Measurements from ENCODE around the gene NCKAP5. TPM values are rescaled to one million over a fixed set of nuclear protein-coding genes. Genes with fewer than 3 reads are reported as not detected.

The NCKAP5 gene
- total and polyA plus RNA-seq, 10 donors = 0.39 to 6.0 (median 3.3) TPM

DNA sequence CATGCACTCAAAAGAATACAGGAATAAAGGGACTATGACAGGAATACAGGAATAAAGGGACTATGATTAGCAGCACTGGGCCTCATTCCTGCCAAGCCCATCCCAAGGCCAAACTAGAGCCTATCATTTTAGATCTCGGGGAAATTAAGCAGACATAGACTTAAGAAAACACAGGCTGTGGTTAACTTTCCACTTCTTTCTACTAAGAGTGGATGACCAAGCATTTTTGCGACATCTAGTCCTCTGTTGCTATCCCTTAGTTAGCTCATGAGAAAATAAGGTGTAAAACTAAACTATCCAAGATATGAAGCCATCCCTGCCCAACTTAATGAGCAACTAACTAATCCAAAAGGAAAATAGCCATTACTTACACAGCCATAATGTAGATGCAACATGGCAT lies 904.2 kb downstream of the NCKAP5 start:
- no peaks in the 10 kb centered on the region for H3K9me3 ChIP-seq
- WGBS, 5 donors = 23 to 59% (median 29%) methylated on average over 2 of the region's 2 CpGs
- H3K36me3 ChIP-seq = no peaks in the 10 kb centered on the region
- H3K27ac ChIP-seq = no peak overlapping the region
- H3K4me3 ChIP-seq = no peak overlapping the region
- peaks cover 0 to 38% (median 14%) of the 10 kb centered on the region in 7 donors for H3K27me3 ChIP-seq (replicated peaks in 1 of 7)
- peaks cover 0 to 10% (median 8%) of the 10 kb centered on the region in 6 donors for H3K4me1 ChIP-seq
- DNase-seq = no peak
- intact Hi-C loops (cut with DNase I; ENCODE audit: low total_unique reads) = no loop called here
- TF ChIP-seq POLR2AphosphoS5 (IDR thresholded peaks at IDR 0.05) (no peak), POLR2A (IDR thresholded peaks at IDR 0.05) (no peak)
- TF ChIP-seq, protein P1, sequence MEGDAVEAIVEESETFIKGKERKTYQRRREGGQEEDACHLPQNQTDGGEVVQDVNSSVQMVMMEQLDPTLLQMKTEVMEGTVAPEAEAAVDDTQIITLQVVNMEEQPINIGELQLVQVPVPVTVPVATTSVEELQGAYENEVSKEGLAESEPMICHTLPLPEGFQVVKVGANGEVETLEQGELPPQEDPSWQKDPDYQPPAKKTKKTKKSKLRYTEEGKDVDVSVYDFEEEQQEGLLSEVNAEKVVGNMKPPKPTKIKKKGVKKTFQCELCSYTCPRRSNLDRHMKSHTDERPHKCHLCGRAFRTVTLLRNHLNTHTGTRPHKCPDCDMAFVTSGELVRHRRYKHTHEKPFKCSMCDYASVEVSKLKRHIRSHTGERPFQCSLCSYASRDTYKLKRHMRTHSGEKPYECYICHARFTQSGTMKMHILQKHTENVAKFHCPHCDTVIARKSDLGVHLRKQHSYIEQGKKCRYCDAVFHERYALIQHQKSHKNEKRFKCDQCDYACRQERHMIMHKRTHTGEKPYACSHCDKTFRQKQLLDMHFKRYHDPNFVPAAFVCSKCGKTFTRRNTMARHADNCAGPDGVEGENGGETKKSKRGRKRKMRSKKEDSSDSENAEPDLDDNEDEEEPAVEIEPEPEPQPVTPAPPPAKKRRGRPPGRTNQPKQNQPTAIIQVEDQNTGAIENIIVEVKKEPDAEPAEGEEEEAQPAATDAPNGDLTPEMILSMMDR (IDR thresholded peaks at IDR 0.05 in 8 of 11, conservative IDR thresholded peaks at IDR 0.05 in 3 of 11) = no peak

DNA sequence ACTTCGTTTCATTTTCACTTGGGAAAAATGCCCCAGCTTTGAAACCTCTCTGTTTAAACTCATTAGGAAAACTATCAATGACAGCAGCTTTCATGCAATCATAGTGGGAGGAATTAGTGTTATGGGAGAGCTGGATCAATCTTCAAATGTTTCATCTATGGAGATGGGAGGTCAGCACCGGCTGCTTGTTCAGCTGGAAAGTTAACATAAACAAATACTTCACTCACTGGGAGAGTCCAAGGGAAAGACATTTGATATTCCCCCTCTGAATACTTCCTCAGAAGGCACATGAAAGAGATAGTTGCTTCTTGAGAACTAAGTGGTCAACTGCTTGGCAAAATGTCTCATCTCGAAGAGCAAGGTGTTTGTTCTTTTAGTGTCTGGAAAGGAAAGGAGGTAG lies 905.5 kb downstream of the NCKAP5 start:
- peaks cover 0 to 24% (median 3%) of the 10 kb centered on the region in 7 donors for H3K27me3 ChIP-seq (replicated peaks in 1 of 7)
- H3K9me3 ChIP-seq = no peaks in the 10 kb centered on the region
- DNase-seq = no peak
- 45 to 67% (median 60%) methylated on average over 3 of the region's 3 CpGs for WGBS, 5 donors
- no peak overlapping the region for H3K4me3 ChIP-seq
- H3K36me3 ChIP-seq = no peaks in the 10 kb centered on the region
- no peak for TF ChIP-seq POLR2AphosphoS5 (IDR thresholded peaks at IDR 0.05)
- TF ChIP-seq, protein P1 (IDR thresholded peaks at IDR 0.05 in 8 of 11, conservative IDR thresholded peaks at IDR 0.05 in 3 of 11) = no peak
- no peak for TF ChIP-seq POLR2A (IDR thresholded peaks at IDR 0.05)
- no peak overlapping the region for H3K27ac ChIP-seq
- H3K4me1 ChIP-seq = no peaks in the 10 kb centered on the region
- intact Hi-C loops (cut with DNase I; ENCODE audit: low total_unique reads) = no loop called here

DNA sequence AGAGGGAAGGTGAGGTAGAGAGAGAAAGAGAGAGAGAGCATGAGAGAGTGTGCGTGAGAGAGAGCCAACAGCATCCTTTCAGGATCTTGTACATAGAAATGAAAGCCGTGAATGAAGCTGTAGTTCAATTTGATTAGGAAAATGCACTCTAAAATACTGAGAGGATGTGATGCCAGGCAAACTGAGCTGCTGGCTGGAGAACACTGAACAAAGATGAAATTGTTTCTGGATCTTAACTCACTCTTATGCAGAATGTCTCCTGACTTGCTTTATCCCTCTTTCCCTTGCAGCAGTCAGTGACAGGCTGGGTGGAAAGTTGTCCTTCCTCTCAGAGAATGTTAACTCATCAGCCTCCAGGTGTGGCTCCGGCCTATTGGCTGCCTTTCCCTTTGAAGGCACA lies 908.9 kb downstream of the NCKAP5 start:
- Histone ChIP-seq H3K27ac (no peak overlapping the region), H3K4me1 (no peaks in the 10 kb centered on the region), H3K4me3 (no peak overlapping the region), H3K27me3 (replicated peaks in 1 of 7) (no peaks in the 10 kb centered on the region), H3K36me3 (no peaks in the 10 kb centered on the region), H3K9me3 (no peaks in the 10 kb centered on the region)
- TF ChIP-seq, protein P1 (IDR thresholded peaks at IDR 0.05 in 8 of 11, conservative IDR thresholded peaks at IDR 0.05 in 3 of 11) = no peak
- TF ChIP-seq POLR2A (IDR thresholded peaks at IDR 0.05) = no peak
- no peak for TF ChIP-seq POLR2AphosphoS5 (IDR thresholded peaks at IDR 0.05)
- no peak for DNase-seq
- intact Hi-C loops (cut with DNase I; ENCODE audit: low total_unique reads) = no loop called here
- WGBS, 5 donors = 81 to 93% (median 88%) methylated on average over 3 of the region's 3 CpGs

DNA sequence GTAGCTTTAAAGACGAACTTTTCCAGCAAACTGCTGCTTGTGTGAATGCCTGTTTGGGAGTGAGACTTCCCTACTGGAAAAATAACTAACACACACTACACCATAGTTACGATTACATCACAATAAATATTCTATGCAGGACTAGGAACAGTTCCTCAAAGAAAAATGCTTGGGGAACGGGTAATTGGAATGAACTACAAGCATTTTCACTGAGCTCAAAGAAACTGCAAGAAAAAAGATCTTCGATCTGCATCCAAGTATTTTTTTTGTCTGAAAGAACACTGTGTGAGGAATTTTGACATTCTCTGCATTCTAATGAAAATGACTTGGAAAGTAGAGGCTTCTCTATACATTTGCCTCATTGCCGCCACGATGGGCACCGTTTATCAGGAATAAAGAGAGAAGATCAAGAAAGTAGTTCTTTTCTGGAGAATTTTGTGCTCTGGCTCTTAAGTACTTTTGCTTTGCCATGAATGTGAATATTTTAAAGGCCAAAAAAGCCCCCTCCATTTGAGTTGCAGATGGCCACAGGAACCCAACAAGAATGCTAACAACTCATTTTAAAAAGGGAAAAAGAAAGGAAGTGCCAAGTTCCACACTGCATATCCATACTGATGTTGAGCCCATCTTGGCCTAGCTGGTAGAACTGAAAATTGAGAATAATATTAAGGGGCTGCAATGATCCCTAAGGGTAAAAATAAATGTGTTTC lies 911.8 kb downstream of the NCKAP5 start:
- Histone ChIP-seq H3K4me3 (no peak overlapping the region), H3K27me3 (replicated peaks in 1 of 7) (no peaks in the 10 kb centered on the region), H3K4me1 (no peaks in the 10 kb centered on the region), H3K9me3 (no peaks in the 10 kb centered on the region), H3K27ac (no peak overlapping the region), H3K36me3 (no peaks in the 10 kb centered on the region)
- intact Hi-C loops (cut with DNase I; ENCODE audit: low total_unique reads) = no loop called here
- DNase-seq = no peak
- TF ChIP-seq POLR2AphosphoS5 (IDR thresholded peaks at IDR 0.05) (no peak), POLR2A (IDR thresholded peaks at IDR 0.05) (no peak)
- TF ChIP-seq, protein P1 (IDR thresholded peaks at IDR 0.05 in 8 of 11, conservative IDR thresholded peaks at IDR 0.05 in 3 of 11) = no peak
- WGBS, 5 donors = 58 to 78% (median 64%) methylated on average over 7 of the region's 7 CpGs

Data from spleen (tissue), 11 donors.